PC-3 (cell line): ENCODE data around the gene TEAD1.
A peak's percentile ranks its signal among the peaks of the same experiment; 100 is the strongest.

Experiments used
- EZH2phosphoT487 ChIP-seq: fragments of 300-600 bp; sonication (generic); IDR thresholded peaks from 2 replicates; pipeline ENCODE4 v1.6.1; 2018; ENCODE audit warnings: mild to moderate bottlenecking, antibody characterized with exemption, low read length, borderline replicate concordance
- TF ChIP-seq, protein P1 (sequence below): fragments of 300-600 bp; sonication (generic); conservative IDR thresholded peaks from 2 replicates; pipeline ENCODE4 v1.5.1; 2017; ENCODE audit warnings: antibody characterized with exemption, low read depth, mild to moderate bottlenecking, low read length

DNA sequence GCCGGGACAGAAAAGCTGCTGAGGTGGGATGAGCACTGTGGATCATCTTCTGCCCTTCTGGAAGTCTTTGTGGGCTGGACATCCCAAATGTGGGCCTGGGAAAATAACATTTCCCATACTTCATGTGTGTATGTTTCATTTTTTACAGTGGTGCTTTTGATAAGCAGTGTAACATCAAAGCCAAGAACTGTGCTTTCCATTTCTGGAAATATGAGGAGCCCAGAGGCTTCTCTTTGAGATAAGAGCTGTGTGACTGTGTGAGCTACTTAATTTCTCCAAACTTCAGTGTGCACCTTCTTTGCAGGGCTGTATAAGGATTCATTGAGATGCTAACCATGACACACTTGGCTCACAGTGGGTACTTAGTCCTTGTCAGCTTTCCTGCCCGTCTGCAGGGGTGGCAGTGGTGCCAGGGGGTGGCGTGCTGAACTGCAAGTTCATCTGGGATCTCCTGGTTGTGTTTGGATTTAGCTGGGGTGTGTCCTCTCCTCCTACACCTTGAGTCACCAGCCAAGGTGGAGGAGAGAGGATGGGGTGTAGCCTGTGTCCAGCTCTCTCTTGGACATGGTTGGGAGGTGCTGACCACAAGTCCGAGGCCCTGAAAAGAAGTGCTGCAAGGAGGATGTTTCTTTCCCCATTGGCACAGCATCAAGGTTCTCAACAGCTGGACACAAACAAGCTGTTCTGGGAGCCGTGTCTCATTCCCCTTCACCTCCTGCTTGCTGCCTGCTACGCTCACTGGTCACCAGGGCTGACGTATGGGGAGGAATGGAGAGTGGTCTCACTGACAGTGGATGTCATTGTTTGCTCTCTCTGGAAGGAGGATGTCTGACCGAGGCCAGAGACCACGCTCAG, 139.4 kb downstream of the TEAD1 start:
- TF ChIP-seq, protein P1, sequence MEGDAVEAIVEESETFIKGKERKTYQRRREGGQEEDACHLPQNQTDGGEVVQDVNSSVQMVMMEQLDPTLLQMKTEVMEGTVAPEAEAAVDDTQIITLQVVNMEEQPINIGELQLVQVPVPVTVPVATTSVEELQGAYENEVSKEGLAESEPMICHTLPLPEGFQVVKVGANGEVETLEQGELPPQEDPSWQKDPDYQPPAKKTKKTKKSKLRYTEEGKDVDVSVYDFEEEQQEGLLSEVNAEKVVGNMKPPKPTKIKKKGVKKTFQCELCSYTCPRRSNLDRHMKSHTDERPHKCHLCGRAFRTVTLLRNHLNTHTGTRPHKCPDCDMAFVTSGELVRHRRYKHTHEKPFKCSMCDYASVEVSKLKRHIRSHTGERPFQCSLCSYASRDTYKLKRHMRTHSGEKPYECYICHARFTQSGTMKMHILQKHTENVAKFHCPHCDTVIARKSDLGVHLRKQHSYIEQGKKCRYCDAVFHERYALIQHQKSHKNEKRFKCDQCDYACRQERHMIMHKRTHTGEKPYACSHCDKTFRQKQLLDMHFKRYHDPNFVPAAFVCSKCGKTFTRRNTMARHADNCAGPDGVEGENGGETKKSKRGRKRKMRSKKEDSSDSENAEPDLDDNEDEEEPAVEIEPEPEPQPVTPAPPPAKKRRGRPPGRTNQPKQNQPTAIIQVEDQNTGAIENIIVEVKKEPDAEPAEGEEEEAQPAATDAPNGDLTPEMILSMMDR = peak; percentile 55
- TF ChIP-seq EZH2phosphoT487 = no peak
